Measurements from ENCODE around the gene HEATR5A.
A peak's percentile ranks its signal among the peaks of the same experiment; 100 is the strongest.
"Not testable (repeated sequence)": the region's sequence is repeated elsewhere in the genome, so short reads cannot be mapped to it uniquely, and the experiment has no call there.

The HEATR5A gene

DNA sequence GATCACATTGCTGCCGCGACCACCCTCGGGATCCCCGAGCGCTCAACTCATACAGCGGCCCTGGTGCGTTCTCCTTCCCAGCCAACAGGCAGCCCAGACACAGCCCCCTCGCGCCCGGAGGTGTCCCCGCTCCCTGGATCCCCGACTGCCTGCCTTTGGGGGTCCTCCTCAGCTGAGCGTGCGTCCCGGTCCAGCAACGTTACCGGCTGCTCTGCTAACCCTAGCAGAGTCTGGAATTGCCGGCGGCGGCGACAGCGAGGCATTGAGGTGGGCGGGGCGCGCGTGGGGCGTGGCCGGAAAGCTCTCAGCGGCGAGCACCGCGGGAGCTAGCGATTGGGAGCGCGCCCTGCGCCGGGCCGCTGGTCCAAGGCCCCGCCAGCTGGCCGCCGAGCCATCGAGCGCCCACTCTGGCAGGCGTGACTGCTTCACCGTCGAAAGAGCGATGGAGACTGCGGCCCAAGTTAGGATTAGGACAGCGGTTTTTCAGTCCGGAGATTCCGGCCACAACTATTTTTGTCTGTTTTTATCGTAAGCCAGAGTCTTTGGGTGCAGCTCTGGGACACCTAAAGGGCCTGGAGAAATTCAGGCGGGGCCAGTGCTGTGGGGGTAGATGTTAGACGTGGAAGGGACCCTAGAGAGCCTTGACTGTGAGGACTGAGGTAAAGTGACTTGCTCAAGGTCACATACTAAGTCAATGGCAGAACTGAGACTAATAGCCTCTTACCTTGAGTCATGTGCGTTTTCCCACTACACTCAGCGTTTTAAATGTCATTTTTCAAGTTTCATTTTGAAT is at the start of gene HEATR5A:
Gene HEATR5A (minus strand): TSS at position 232 of the 793 bp plus-strand sequence. CDS start 17,575 bp downstream, outside the sequence.
- FAIRE-seq: peak; percentile 93
- peak; percentile 85 for DNase-seq (ENCODE audit: insufficient read length, low spot score)

DNA sequence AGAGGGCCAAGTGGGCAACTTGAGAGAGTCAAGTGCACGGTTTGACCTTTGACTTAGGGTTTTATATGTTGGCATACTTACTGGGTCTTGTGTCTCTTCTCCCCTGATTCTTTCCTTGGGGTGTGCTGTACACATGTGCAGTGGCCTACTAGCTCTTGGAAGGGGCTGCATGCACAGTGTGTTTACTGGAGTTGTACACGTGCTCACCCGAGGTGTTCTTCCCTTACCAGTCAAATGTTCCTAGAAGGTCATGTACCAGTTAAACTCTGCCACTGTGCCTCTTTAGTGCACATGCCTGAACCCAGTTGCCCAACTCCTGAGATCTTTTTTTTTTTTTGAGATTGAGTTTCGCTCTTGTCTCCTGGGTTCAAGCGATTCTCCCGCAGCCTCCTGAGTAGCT is 46.2 kb upstream of the HEATR5A start:
- FAIRE-seq: no peak

DNA sequence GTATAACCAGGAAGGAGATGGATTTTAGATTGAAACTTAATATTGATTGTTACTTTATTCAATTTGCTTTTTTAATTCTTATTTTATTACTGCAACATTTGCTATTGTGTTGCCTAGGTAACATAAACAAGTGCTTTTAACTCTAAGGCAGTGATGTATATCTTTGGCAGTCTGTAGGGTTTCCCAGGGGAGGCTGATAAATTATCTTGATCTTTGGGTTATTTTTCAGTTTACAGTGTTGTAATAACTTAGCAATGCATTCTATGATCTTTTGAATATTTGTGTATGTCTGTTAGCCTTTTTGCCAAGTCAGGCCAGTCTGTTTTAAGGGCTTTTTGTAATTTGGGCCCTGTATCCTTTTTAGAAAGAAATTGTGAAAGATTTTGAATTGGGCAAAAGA is 44.8 kb upstream of the HEATR5A start:
- no peak for DNase-seq (ENCODE audit: insufficient read length, low spot score)

More for the DNA sequence above, 46.2 kb upstream of the HEATR5A start:
- DNase-seq (ENCODE audit: insufficient read length, low spot score): no peak

DNA sequence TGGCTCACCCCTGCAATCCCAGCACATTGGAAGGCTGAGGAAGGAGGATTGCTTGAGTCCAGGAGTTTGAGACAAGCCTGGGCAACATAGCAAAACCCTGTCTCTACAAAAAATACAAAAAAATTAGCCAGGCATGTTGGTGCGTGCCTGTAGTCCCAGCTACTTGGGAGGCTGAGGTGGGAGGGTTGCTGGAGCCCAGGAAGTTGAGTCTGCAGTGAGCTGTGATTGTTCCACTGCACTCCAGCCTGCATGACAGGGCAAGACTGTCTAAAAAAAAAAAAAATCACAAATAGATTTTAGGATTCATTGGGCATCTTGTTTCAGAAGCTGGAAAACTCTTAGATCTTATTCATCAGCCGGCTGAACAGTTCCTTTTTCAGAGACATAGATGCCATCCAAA is 42.1 kb upstream of the HEATR5A start:
- not testable (repeated sequence) for DNase-seq (ENCODE audit: insufficient read length, low spot score); FAIRE-seq

More for the DNA sequence above, 44.8 kb upstream of the HEATR5A start:
- FAIRE-seq: no peak

DNA sequence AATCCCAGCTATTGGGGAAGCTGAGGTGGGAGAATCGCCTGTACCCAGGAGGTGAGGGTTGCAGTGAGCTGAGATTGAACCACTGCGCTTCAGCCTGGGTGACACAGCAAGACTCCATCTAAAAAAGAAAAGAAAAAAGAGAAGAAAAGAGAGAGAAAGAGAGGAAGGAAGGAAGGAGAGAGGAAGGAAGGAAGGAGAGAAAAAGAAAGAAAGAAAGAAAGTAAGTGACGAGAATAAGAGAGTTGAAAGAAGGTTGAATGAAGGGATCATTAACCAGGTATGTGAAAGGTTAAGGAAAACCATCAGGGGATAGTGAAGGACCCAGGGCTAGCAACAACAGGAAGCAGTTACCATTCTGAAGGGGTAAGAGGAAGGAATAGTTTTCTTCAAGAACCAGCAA is 41.2 kb upstream of the HEATR5A start:
- no peak for FAIRE-seq
- DNase-seq (ENCODE audit: insufficient read length, low spot score): no peak

DNA sequence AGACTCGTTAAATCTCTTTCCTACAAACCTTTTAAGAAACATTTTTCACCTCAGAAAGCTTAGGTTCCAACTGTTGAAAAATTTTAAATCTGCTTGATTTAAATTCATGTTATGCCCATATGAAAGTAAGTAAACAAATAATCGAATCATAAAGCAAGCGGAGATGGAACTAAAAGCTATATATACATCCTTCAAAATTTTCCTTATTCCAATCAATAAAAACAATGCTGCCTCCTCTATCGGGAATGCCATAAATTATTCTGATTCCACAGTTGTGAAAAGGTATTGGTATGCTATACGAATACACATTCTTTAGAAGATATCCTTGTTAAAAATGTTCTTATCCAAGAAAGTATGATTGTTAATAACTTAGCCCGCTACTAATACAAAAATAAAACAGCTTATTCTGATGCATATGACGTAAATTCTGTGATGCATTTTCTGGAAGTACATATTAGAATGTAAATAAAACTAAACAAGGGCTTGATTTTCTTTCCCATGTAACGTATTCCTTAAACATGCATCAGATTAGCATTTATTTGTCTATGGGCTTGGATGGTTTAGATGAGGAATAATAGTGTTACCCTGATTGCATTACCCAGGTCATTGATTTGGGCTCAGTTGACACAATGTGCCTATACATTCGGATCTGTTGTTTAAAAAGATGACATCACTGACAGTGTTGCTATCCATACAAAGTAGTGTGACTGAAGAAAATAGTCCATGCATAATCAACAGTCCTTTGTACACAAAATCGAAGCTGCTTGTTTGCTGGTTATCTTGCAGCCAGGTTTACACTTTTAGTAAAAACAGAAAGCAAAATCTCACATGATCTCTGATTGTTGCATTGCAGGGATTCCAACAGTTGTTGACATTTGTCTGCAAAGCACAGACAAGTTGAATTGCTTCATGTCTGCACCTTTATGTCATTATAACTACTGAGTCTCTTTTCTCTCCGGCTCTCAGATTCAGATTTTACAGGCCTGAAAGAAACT is 37.6 kb upstream of the HEATR5A start:
- FAIRE-seq (no peak), DNase-seq (ENCODE audit: insufficient read length, low spot score) (no peak)

DNA sequence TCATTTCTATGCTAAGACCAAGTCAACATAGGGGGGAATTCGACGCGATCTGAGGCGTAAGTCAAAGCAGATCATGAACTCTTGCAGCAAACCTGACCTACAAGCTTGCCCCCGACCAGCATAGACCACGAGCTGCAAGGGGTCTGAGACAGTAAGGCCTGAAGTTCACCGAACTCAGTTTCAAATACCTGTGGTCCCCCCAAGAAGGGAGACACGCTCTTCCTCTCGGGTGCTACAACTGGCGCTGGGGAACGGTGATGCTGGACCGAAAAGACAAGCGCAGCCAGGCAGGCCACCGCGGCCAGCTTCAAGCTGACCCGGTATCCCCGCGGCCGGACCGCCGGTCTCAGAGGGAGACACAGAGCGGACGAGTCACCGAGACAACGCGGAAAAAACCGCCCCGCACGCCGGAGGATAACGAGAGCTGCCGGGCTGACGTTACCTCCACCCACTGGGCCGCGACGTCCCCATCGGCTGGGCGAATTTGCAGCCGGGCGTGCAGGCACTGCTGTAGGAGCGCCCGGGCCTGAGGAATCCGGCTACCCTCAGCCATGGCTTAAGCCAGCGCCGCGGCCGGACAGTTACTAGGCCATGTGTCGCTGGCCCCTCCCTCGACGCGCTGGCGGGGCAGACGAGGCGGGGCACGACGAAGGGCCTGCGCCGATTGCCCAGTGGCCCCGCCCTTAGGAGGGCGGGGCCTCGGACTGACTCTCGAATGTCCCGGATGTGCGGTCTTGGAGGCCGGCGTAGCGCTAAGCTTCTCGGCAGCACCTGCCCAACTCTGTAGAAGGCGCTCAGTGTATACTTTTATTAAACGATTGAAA is 36.7 kb upstream of the HEATR5A start, which contains the start of gene DTD2:
Gene DTD2 (minus strand): TSS at position 666 of the 824 bp plus-strand sequence. CDS start 113 bp downstream, at position 553.
- FAIRE-seq (peak; percentile 87), DNase-seq (ENCODE audit: insufficient read length, low spot score) (peak; percentile 85)

DNA sequence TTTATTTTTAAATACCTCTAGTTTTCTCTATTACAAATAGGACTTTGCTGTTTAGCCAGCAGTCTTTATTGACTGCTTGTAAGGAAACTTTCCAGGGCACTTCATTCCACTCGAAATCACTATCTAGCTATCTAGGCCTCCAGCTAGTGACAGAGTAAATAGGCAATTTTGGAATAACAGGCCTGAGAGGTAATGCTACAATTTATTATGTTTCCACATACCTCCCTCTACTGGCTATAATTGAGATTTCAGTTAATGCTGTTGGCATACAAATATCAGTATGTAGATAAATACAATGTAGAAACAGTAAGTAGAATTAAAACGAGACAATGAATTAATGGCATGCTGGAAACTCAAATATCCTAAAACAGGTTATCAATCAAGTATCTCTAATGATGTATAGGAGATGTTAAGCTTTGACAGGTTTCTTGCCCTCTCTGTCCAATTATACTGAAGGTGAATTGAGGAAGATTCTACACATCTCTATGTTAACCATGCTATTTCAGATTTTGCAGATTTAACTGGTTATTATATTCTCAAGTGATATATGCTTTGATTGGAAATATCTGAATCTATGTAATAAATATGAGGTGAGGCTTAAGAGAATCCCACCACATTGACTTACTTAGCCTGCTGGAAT is 29.7 kb upstream of the HEATR5A start:
- FAIRE-seq (peak; percentile 68), DNase-seq (ENCODE audit: insufficient read length, low spot score) (no peak)

DNA sequence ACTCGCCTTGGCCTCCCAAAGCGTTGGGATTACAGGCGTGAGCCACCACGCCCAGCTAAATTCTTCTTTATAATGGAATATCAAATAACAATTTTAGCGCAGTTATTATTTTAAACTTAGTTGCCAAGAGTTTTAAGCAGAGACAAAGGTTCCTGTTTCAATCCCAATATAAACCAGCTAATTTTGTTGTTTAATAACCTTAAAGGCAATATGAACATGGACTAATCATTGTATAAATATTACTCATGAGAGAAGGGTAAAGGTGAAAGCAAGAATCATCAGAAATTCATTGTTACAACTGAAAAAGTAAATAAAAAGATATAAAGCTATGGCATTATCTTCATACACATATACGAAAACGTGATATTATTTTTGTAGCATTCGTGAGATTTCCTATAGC is 28.8 kb upstream of the HEATR5A start:
- DNase-seq (ENCODE audit: insufficient read length, low spot score) (no peak), FAIRE-seq (no peak)

DNA sequence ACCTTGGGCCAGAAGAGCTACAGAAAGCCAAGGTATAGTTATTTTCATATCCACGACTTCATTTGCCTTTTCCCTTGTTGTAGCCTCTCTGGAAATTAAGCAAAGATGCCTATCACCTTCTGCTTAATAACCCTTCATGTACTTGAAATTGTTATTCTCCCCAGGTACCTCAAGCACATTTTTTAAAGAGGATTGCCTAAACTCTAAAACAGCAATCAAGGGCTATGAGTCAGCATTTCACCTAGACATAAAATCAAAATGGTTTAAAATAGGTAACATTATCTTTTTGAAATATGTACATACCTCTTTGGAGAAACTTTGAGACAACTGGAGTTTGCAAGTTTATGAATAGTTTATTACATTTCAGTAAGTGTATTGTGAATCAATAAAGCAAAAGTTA is 25.4 kb upstream of the HEATR5A start:
- DNase-seq (ENCODE audit: insufficient read length, low spot score) (no peak), FAIRE-seq (peak; percentile 4)

DNA sequence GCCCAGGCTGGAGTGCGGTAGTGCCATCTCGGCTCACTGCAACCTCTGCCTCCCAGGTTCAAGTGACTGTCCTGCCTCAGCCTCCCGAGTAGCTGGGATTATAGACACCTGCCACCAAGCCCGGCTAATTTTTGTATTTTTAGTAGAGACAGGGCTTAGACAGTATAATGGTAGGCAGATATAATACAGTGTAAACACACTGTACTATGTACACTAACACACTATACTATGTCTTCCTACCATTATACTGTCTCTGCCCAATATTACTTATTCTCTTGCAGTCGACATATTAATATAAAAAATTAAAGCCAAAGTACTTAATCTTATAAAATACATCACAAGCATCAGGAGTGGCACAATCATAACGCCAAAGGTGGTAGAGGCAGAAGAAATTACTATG is 21.9 kb upstream of the HEATR5A start:
- DNase-seq (ENCODE audit: insufficient read length, low spot score) (no peak), FAIRE-seq (no peak)

DNA sequence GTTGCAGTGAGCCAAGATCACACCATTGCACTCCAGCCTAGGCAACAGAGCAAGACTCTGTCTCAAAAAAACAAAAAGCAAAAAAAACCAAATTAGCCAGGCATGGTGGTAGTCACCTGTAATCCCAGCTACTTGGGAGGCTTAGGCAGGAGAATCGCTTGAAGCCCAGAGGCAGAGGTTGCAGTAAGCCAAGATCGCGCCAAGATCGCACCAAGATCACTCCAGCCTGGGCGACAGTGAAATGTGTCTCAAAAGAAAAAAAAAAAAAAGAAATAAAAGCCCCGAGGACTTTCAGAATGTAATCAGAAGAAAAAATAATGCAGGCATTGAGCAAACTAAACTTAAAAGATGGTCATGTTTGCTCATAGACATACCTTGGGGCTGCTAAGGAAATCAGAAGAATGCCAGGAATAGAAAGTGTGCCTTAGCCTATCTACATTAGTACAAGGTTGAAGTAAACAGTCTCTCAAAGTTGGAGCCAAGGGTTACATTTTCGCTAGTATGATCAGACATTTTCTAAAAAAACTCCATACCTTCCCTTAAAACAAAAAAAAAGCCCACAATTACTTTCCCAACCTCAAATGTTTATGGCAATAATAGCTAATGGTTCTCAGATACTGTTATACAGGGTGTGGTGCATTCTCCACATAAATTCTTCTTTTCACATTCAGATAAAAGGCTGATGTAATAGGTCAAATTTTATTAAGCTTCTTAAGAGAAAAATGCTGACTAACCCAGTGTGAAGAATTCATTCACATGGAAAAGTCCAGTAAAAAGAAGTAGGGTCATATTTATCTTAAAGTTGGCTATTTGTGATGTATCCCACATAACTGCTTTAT is 21.1 kb upstream of the HEATR5A start:
- DNase-seq (ENCODE audit: insufficient read length, low spot score) (no peak), FAIRE-seq (no peak)

DNA sequence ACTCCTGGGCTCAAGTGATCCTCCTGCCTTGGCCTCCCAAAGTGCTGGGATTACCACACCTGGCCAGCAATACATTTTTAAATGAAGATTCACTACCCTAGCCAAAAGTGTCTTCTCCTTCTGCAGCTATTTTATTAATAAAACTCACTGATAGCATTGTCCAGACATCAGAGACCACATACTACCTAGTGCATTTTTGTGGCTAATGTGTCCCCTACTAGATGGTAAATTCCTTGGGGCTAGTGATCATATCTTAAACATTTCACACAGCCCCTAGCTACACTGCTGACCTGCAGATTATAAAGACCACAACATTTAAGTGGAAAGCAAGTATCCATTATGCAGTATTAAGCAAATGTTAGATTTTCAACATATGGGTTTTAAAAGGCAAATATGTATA is 19.9 kb upstream of the HEATR5A start:
- no peak for FAIRE-seq
- no peak for DNase-seq (ENCODE audit: insufficient read length, low spot score)

DNA sequence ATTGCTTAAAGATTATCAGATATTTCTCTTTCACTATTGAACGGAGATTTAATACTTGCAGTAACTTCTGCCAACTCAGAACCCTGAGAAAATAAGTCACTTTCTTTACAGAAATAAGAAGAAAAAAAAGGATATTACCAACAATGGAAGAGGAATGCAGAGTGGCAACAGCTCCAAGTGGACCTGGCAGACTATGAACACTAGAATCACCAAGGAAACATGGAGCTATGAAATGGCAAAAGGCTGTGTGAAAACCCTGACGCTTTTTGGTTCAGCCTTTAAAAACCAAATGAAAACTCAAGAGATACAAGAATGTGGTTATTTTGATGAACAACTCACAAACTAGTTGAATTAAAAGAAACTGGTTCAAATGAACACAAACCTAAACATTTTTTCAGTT is 19.2 kb upstream of the HEATR5A start:
- peak; percentile 58 for FAIRE-seq
- DNase-seq (ENCODE audit: insufficient read length, low spot score): no peak

DNA sequence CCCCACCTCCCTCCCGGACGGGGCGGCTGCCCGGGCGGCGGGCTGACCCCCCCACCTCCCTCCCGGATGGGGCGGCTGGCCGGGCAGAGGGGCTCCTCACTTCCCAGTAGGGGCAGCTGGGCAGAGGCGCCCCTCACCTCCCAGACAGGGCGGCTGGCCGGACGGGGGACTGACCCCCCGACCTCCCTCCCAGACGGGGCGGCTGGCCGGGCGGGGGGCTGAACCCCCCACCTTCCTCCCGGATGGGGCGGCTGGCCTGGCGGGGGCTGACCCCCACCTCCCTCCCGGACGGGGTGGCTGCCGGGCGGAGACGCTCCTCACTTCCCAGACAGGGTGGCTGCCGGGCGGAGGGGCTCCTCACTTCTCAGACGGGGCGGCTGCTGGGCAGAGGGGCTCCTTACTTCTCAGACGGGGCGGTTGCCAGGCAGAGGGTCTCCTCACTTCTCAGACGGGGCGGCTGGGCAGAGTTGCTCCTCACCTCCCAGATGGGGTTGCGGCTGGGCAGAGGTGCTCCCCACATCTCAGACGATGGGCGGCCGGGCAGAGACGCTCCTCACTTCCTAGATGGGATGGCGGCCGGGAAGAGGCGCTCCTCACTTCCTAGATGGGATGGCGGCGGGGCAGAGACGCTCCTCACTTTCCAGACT is 16.8 kb upstream of the HEATR5A start:
- FAIRE-seq: not testable (repeated sequence)

DNA sequence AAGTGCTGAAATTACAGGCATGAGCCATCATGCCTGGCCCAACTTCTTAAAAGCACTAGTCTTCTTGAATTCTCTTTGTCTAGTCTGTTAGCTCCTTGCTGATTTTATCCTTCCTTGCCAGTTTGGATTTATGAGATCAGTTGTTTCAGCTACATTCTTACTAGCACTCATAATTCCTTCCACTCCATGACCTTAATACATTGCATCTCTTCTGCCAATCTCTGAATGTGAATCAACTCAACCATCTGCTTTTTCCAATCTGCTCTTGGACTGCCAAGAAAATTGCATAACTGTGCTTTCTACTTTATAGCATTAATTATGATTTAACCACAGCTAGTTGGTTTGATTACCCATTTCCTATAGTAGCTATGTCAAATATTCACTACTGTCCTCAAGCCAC is 14.9 kb upstream of the HEATR5A start:
- DNase-seq (ENCODE audit: insufficient read length, low spot score) (no peak), FAIRE-seq (no peak)

More for the DNA sequence above, 16.8 kb upstream of the HEATR5A start:
- not testable (repeated sequence) for DNase-seq (ENCODE audit: insufficient read length, low spot score)

DNA sequence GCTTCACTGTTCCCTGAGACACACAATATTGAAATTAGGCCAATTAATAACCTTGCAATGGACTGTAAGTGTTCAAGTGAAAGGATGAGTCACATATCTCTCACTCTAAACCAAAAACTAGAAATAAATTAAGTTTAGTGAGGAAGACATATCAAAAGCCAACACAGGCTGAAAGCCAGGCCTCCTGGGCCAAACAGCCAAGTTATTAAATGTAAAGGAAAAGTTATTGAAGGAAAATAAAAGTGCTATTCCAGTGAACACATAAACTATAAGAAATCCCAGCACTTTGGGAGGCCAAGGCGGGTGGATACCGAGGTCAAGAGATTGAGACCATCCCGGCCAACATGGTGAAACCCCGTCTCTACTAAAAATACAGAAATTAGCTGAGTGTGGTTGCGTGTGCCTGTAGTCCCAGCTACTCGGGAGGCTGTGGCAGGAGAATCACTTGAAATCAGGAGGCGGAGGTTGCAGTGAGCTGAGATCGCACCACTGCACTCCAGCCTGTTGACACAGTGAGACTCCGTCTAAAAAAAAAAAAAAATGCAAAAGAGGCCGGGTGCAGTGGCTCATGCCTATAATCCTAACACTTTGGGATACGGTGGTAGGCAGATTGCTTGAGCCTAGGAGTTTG is 10.4 kb upstream of the HEATR5A start:
- DNase-seq (ENCODE audit: insufficient read length, low spot score) (no peak), FAIRE-seq (no peak)

DNA sequence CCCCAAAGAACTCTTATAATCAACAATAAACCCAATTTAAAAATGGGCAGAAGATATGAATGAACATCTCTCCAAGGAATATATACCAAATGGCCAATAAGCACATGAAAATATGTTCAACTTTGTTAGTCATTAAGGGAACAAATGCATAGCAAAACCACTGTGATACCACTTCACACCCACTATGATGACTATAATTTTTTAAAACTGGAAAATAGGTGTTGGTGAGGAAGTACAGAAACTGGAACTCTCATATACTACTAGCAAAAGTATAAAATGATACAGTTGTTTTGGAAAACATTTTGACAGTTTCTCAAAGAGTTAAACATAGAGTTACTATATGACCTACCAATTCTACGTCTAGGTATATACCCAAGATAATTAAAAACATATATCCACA is 9.4 kb upstream of the HEATR5A start:
- FAIRE-seq: no peak

More for the DNA sequence above, 9.4 kb upstream of the HEATR5A start:
- no peak for DNase-seq (ENCODE audit: insufficient read length, low spot score)

Measured in GM19239 (cell line).